ENCODE data around the gene HIBADH.
A peak's percentile ranks its signal among the peaks of the same experiment; 100 is the strongest.

Gene HIBADH

GRCh38 chr7:27663989-27664331, 1.3 kb upstream of the HIBADH start:
- Histone ChIP-seq H3K27ac (ENCODE audit: low read depth, low read length) (peak overlapping the region; percentile 93), H3K4me1 (ENCODE audit: control insufficient read depth in 5 of 5, insufficient read depth in 5 of 5, low read length in 5 of 5) (peaks cover 2 to 21% (median 15%) of the 10 kb centered on the region in 5 donors), H3K36me3 (ENCODE audit: control insufficient read depth in 5 of 5, insufficient read depth in 5 of 5, low read length in 5 of 5) (no peaks in the 10 kb centered on the region), H3K9ac (ENCODE audit: low read length in 5 of 5) (no peak overlapping the region), H3K27me3 (ENCODE audit: control insufficient read depth in 5 of 5, insufficient read depth in 4 of 5, low read length in 5 of 5) (no peaks in the 10 kb centered on the region), H3K4me3 (ENCODE audit: low read depth in 1 of 5, low read length in 5 of 5) (peak overlapping the region in 3 of 5 donors; percentile 62 to 91 (median 88)), H3K9me3 (ENCODE audit: control insufficient read depth in 5 of 5, low read length in 5 of 5) (no peaks in the 10 kb centered on the region)

- H3K27ac ChIP-seq (ENCODE audit: low read depth, low read length) = peak overlapping the region; percentile 93
- peak overlapping the region; percentile 76 to 98 (median 93) for H3K9ac ChIP-seq (ENCODE audit: low read length in 5 of 5)
- H3K4me3 ChIP-seq (ENCODE audit: low read depth in 1 of 5, low read length in 5 of 5) = peak overlapping the region; percentile 78 to 96 (median 91)
- no peaks in the 10 kb centered on the region for H3K27me3 ChIP-seq (ENCODE audit: control insufficient read depth in 5 of 5, insufficient read depth in 4 of 5, low read length in 5 of 5)
- H3K36me3 ChIP-seq (ENCODE audit: control insufficient read depth in 5 of 5, insufficient read depth in 5 of 5, low read length in 5 of 5) = peaks cover 0 to 5% (median 0%) of the 10 kb centered on the region in 5 donors
- no peaks in the 10 kb centered on the region for H3K9me3 ChIP-seq (ENCODE audit: control insufficient read depth in 5 of 5, low read length in 5 of 5)
- peaks cover 2 to 21% (median 15%) of the 10 kb centered on the region in 5 donors for H3K4me1 ChIP-seq (ENCODE audit: control insufficient read depth in 5 of 5, insufficient read depth in 5 of 5, low read length in 5 of 5)
Measured at GRCh38 chr7:27661811-27662489, 733 bp downstream of the HIBADH start.

GRCh38 chr7:27656724-27657123, 6.0 kb downstream of the HIBADH start:
- Histone ChIP-seq H3K27ac (ENCODE audit: low read depth, low read length) (no peak overlapping the region), H3K9ac (ENCODE audit: low read length in 5 of 5) (no peak overlapping the region), H3K4me3 (ENCODE audit: low read depth in 1 of 5, low read length in 5 of 5) (no peak overlapping the region), H3K4me1 (ENCODE audit: control insufficient read depth in 5 of 5, insufficient read depth in 5 of 5, low read length in 5 of 5) (peaks cover 0 to 9% (median 4%) of the 10 kb centered on the region in 5 donors), H3K27me3 (ENCODE audit: control insufficient read depth in 5 of 5, insufficient read depth in 4 of 5, low read length in 5 of 5) (no peaks in the 10 kb centered on the region), H3K36me3 (ENCODE audit: control insufficient read depth in 5 of 5, insufficient read depth in 5 of 5, low read length in 5 of 5) (peaks cover 0 to 5% (median 0%) of the 10 kb centered on the region in 5 donors), H3K9me3 (ENCODE audit: control insufficient read depth in 5 of 5, low read length in 5 of 5) (no peaks in the 10 kb centered on the region)

GRCh38 chr7:27655184-27655583, 7.5 kb downstream of the HIBADH start:
- H3K27ac ChIP-seq (ENCODE audit: low read depth, low read length) = no peak overlapping the region
- peaks cover 0 to 8% (median 4%) of the 10 kb centered on the region in 5 donors for H3K4me1 ChIP-seq (ENCODE audit: control insufficient read depth in 5 of 5, insufficient read depth in 5 of 5, low read length in 5 of 5)
- H3K27me3 ChIP-seq (ENCODE audit: control insufficient read depth in 5 of 5, insufficient read depth in 4 of 5, low read length in 5 of 5) = no peaks in the 10 kb centered on the region
- H3K4me3 ChIP-seq (ENCODE audit: low read depth in 1 of 5, low read length in 5 of 5) = no peak overlapping the region
- no peaks in the 10 kb centered on the region for H3K9me3 ChIP-seq (ENCODE audit: control insufficient read depth in 5 of 5, low read length in 5 of 5)
- H3K9ac ChIP-seq (ENCODE audit: low read length in 5 of 5) = no peak overlapping the region
- peaks cover 0 to 5% (median 0%) of the 10 kb centered on the region in 5 donors for H3K36me3 ChIP-seq (ENCODE audit: control insufficient read depth in 5 of 5, insufficient read depth in 5 of 5, low read length in 5 of 5)

- peaks cover 3 to 15% (median 9%) of the 10 kb centered on the region in 5 donors for H3K36me3 ChIP-seq (ENCODE audit: control insufficient read depth in 5 of 5, insufficient read depth in 5 of 5, low read length in 5 of 5)
- no peak overlapping the region for H3K9ac ChIP-seq (ENCODE audit: low read length in 5 of 5)
- no peak overlapping the region for H3K4me3 ChIP-seq (ENCODE audit: low read depth in 1 of 5, low read length in 5 of 5)
- H3K9me3 ChIP-seq (ENCODE audit: control insufficient read depth in 5 of 5, low read length in 5 of 5) = no peaks in the 10 kb centered on the region
- peaks cover 0 to 8% (median 4%) of the 10 kb centered on the region in 5 donors for H3K4me1 ChIP-seq (ENCODE audit: control insufficient read depth in 5 of 5, insufficient read depth in 5 of 5, low read length in 5 of 5)
- H3K27ac ChIP-seq (ENCODE audit: low read depth, low read length) = no peak overlapping the region
- no peaks in the 10 kb centered on the region for H3K27me3 ChIP-seq (ENCODE audit: control insufficient read depth in 5 of 5, insufficient read depth in 4 of 5, low read length in 5 of 5)
Measured at GRCh38 chr7:27652518-27652917, 10.2 kb downstream of the HIBADH start.

GRCh38 chr7:27651702-27652101, 11.0 kb downstream of the HIBADH start:
- no peaks in the 10 kb centered on the region for H3K27me3 ChIP-seq (ENCODE audit: control insufficient read depth in 5 of 5, insufficient read depth in 4 of 5, low read length in 5 of 5)
- peaks cover 0 to 8% (median 4%) of the 10 kb centered on the region in 5 donors for H3K4me1 ChIP-seq (ENCODE audit: control insufficient read depth in 5 of 5, insufficient read depth in 5 of 5, low read length in 5 of 5)
- no peak overlapping the region for H3K4me3 ChIP-seq (ENCODE audit: low read depth in 1 of 5, low read length in 5 of 5)
- H3K27ac ChIP-seq (ENCODE audit: low read depth, low read length) = no peak overlapping the region
- peaks cover 3 to 18% (median 12%) of the 10 kb centered on the region in 5 donors for H3K36me3 ChIP-seq (ENCODE audit: control insufficient read depth in 5 of 5, insufficient read depth in 5 of 5, low read length in 5 of 5)
- no peak overlapping the region for H3K9ac ChIP-seq (ENCODE audit: low read length in 5 of 5)
- no peaks in the 10 kb centered on the region for H3K9me3 ChIP-seq (ENCODE audit: control insufficient read depth in 5 of 5, low read length in 5 of 5)

- H3K4me1 ChIP-seq (ENCODE audit: control insufficient read depth in 5 of 5, insufficient read depth in 5 of 5, low read length in 5 of 5) = peaks cover 0 to 8% (median 4%) of the 10 kb centered on the region in 5 donors
- H3K27me3 ChIP-seq (ENCODE audit: control insufficient read depth in 5 of 5, insufficient read depth in 4 of 5, low read length in 5 of 5) = no peaks in the 10 kb centered on the region
- H3K36me3 ChIP-seq (ENCODE audit: control insufficient read depth in 5 of 5, insufficient read depth in 5 of 5, low read length in 5 of 5) = peaks cover 3 to 21% (median 12%) of the 10 kb centered on the region in 5 donors
- H3K9me3 ChIP-seq (ENCODE audit: control insufficient read depth in 5 of 5, low read length in 5 of 5) = no peaks in the 10 kb centered on the region
- no peak overlapping the region for H3K27ac ChIP-seq (ENCODE audit: low read depth, low read length)
- no peak overlapping the region for H3K4me3 ChIP-seq (ENCODE audit: low read depth in 1 of 5, low read length in 5 of 5)
- H3K9ac ChIP-seq (ENCODE audit: low read length in 5 of 5) = no peak overlapping the region
Measured at GRCh38 chr7:27650283-27650682, 12.4 kb downstream of the HIBADH start.

GRCh38 chr7:27647489-27647888, 15.2 kb downstream of the HIBADH start:
- Histone ChIP-seq H3K36me3 (ENCODE audit: control insufficient read depth in 5 of 5, insufficient read depth in 5 of 5, low read length in 5 of 5) (peaks cover 3 to 23% (median 12%) of the 10 kb centered on the region in 5 donors), H3K27ac (ENCODE audit: low read depth, low read length) (no peak overlapping the region), H3K4me1 (ENCODE audit: control insufficient read depth in 5 of 5, insufficient read depth in 5 of 5, low read length in 5 of 5) (peaks cover 0 to 8% (median 4%) of the 10 kb centered on the region in 5 donors), H3K9me3 (ENCODE audit: control insufficient read depth in 5 of 5, low read length in 5 of 5) (no peaks in the 10 kb centered on the region), H3K9ac (ENCODE audit: low read length in 5 of 5) (no peak overlapping the region), H3K4me3 (ENCODE audit: low read depth in 1 of 5, low read length in 5 of 5) (no peak overlapping the region), H3K27me3 (ENCODE audit: control insufficient read depth in 5 of 5, insufficient read depth in 4 of 5, low read length in 5 of 5) (no peaks in the 10 kb centered on the region)

- H3K36me3 ChIP-seq (ENCODE audit: control insufficient read depth in 5 of 5, insufficient read depth in 5 of 5, low read length in 5 of 5) = peaks cover 3 to 23% (median 12%) of the 10 kb centered on the region in 5 donors
- no peak overlapping the region for H3K27ac ChIP-seq (ENCODE audit: low read depth, low read length)
- no peak overlapping the region for H3K4me3 ChIP-seq (ENCODE audit: low read depth in 1 of 5, low read length in 5 of 5)
- no peaks in the 10 kb centered on the region for H3K27me3 ChIP-seq (ENCODE audit: control insufficient read depth in 5 of 5, insufficient read depth in 4 of 5, low read length in 5 of 5)
- no peak overlapping the region for H3K9ac ChIP-seq (ENCODE audit: low read length in 5 of 5)
- no peaks in the 10 kb centered on the region for H3K9me3 ChIP-seq (ENCODE audit: control insufficient read depth in 5 of 5, low read length in 5 of 5)
- peaks cover 0 to 8% (median 4%) of the 10 kb centered on the region in 5 donors for H3K4me1 ChIP-seq (ENCODE audit: control insufficient read depth in 5 of 5, insufficient read depth in 5 of 5, low read length in 5 of 5)
Measured at GRCh38 chr7:27647046-27647445, 15.6 kb downstream of the HIBADH start.

- no peak overlapping the region for H3K27ac ChIP-seq (ENCODE audit: low read depth, low read length)
- H3K4me3 ChIP-seq (ENCODE audit: low read depth in 1 of 5, low read length in 5 of 5) = no peak overlapping the region
- H3K9me3 ChIP-seq (ENCODE audit: control insufficient read depth in 5 of 5, low read length in 5 of 5) = no peaks in the 10 kb centered on the region
- H3K9ac ChIP-seq (ENCODE audit: low read length in 5 of 5) = no peak overlapping the region
- H3K4me1 ChIP-seq (ENCODE audit: control insufficient read depth in 5 of 5, insufficient read depth in 5 of 5, low read length in 5 of 5) = peaks cover 0 to 17% (median 13%) of the 10 kb centered on the region in 5 donors
- H3K36me3 ChIP-seq (ENCODE audit: control insufficient read depth in 5 of 5, insufficient read depth in 5 of 5, low read length in 5 of 5) = peaks cover 0 to 14% (median 2%) of the 10 kb centered on the region in 5 donors
- H3K27me3 ChIP-seq (ENCODE audit: control insufficient read depth in 5 of 5, insufficient read depth in 4 of 5, low read length in 5 of 5) = no peaks in the 10 kb centered on the region
Measured at GRCh38 chr7:27642271-27642670, 20.4 kb downstream of the HIBADH start.
